HEK293 (cell line): ENCODE data around the gene MYO7B.

Experiments
- CTCF ChIA-PET: fragments of 350-600 bp; formaldehyde crosslinking; extraction: SDS; loops from one replicate; lab custom pipeline; 2021; ENCODE audit warnings: antibody characterized with exemption; lab: Yijun Ruan, JAX
- POLR2A ChIA-PET: fragments of 300-600 bp; formaldehyde crosslinking; extraction: SDS; loops from one replicate; lab custom pipeline; 2020; ENCODE audit warnings: antibody characterized with exemption, inconsistent platforms; lab: Yijun Ruan, JAX
- H3K27ac ChIP-seq: fragments of 200-500 bp; sonication (Bioruptor generic); 2 replicates; pipeline ENCODE4 v1.5.1; 2014; ENCODE audit warnings: low read depth, low read length, control low read depth, inconsistent platforms; ENCODE audit errors: extremely low read depth
- H3K36me3 ChIP-seq, 2 experiments: fragments of 200-500 bp in 1 of 2; sonication (Bioruptor generic) in 1 of 2; 1 replicate in 1 of 2; 2 replicates in 1 of 2; pipeline ENCODE4 v1.5.1; 2014 to 2017; ENCODE audit warnings: inconsistent platforms in 2 of 2, low read length in 2 of 2; ENCODE audit not compliant: control insufficient read depth in 2 of 2, insufficient read depth in 1 of 2
- H3K4me1 ChIP-seq: fragments of 200-500 bp; sonication (Bioruptor generic); 2 replicates; pipeline ENCODE4 v1.5.1; 2014; ENCODE audit warnings: mild to moderate bottlenecking, low read length, inconsistent platforms; ENCODE audit not compliant: control insufficient read depth, insufficient read depth
- H3K4me3 ChIP-seq: 2 replicates; pipeline ENCODE4 v1.5.1; 2011; ENCODE audit warnings: low read depth, mild to moderate bottlenecking, control low read depth, low read length, moderate library complexity
- H3K9me3 ChIP-seq: fragments of 200-500 bp; sonication (Bioruptor generic); 2 replicates; pipeline ENCODE4 v1.5.1; 2014; ENCODE audit warnings: low read depth, low read length, inconsistent platforms; ENCODE audit not compliant: control insufficient read depth, insufficient read depth
- AEBP2 ChIP-seq: fragments of 450-650 bp; formaldehyde crosslinking; IDR thresholded peaks from 2 replicates; pipeline ENCODE4 v1.5.1; 2016; ENCODE audit warnings: missing biosample characterization, missing genetic modification characterization, borderline replicate concordance
- CTCF ChIP-seq: fragments of 450-650 bp; formaldehyde crosslinking; IDR thresholded peaks from 2 replicates; pipeline ENCODE4 v1.5.1; 2016; ENCODE audit warnings: missing biosample characterization, missing genetic modification characterization
- GFI1B ChIP-seq: fragments of 450-650 bp; formaldehyde crosslinking; IDR thresholded peaks from 2 replicates; pipeline ENCODE4 v1.5.1; 2016; ENCODE audit warnings: missing biosample characterization, missing genetic modification characterization
- PATZ1 ChIP-seq: fragments of 450-650 bp; formaldehyde crosslinking; IDR thresholded peaks from 2 replicates; pipeline ENCODE4 v1.5.1; 2016; ENCODE audit warnings: missing biosample characterization, missing genetic modification characterization
- PBX3 ChIP-seq: sonication (generic); formaldehyde crosslinking; IDR thresholded peaks from 2 replicates; pipeline ENCODE4 v1.8.1; 2022; ENCODE audit warnings: mild to moderate bottlenecking, moderate library complexity, missing genetic modification reagents
- RBAK ChIP-seq: fragments of 450-650 bp; formaldehyde crosslinking; IDR thresholded peaks from 2 replicates; pipeline ENCODE4 v1.5.1; 2016; ENCODE audit warnings: missing biosample characterization, missing genetic modification characterization
- ZNF175 ChIP-seq: fragments of 450-650 bp; formaldehyde crosslinking; IDR thresholded peaks from 2 replicates; pipeline ENCODE4 v1.5.1; 2016; ENCODE audit warnings: missing biosample characterization, missing genetic modification characterization
- ZNF26 ChIP-seq: fragments of 450-650 bp; formaldehyde crosslinking; IDR thresholded peaks from 2 replicates; pipeline ENCODE4 v1.5.1; 2016; ENCODE audit warnings: missing biosample characterization, missing genetic modification characterization
- ZNF266 ChIP-seq: fragments of 450-650 bp; formaldehyde crosslinking; IDR thresholded peaks from 2 replicates; pipeline ENCODE4 v1.5.1; 2016; ENCODE audit warnings: missing biosample characterization, missing genetic modification characterization, low read depth
- ZNF366 ChIP-seq: fragments of 450-650 bp; formaldehyde crosslinking; conservative IDR thresholded peaks from 2 replicates; pipeline ENCODE4 v1.5.1; 2016; ENCODE audit warnings: missing biosample characterization, missing genetic modification characterization
- ZNF423 ChIP-seq: fragments of 450-650 bp; formaldehyde crosslinking; IDR thresholded peaks from 2 replicates; pipeline ENCODE4 v1.5.1; 2016; ENCODE audit warnings: missing biosample characterization, missing genetic modification characterization
- ZNF555 ChIP-seq: fragments of 450-650 bp; formaldehyde crosslinking; conservative IDR thresholded peaks from 2 replicates; pipeline ENCODE4 v1.5.1; 2017; ENCODE audit warnings: missing biosample characterization, mild to moderate bottlenecking, missing genetic modification characterization, inconsistent platforms
- ZNF658 ChIP-seq: fragments of 450-650 bp; formaldehyde crosslinking; IDR thresholded peaks from 2 replicates; pipeline ENCODE4; 2016; ENCODE audit warnings: missing biosample characterization, missing genetic modification characterization
- ZNF707 ChIP-seq: fragments of 450-650 bp; formaldehyde crosslinking; IDR thresholded peaks from 2 replicates; pipeline ENCODE4 v1.5.1; 2016; ENCODE audit warnings: missing biosample characterization, missing genetic modification characterization
- ZNF76 ChIP-seq: fragments of 450-650 bp; formaldehyde crosslinking; IDR thresholded peaks from 2 replicates; pipeline ENCODE4; 2016; ENCODE audit warnings: low read depth, missing biosample characterization, missing genetic modification characterization, borderline replicate concordance
- ZXDB ChIP-seq: fragments of 450-650 bp; formaldehyde crosslinking; IDR thresholded peaks from 2 replicates; pipeline ENCODE4 v1.5.1; 2016; ENCODE audit warnings: missing biosample characterization, missing genetic modification characterization
- TF ChIP-seq, protein P1 (sequence below): fragments of 450-650 bp; formaldehyde crosslinking; IDR thresholded peaks from 2 replicates; pipeline ENCODE4 v1.5.1; 2016; ENCODE audit warnings: missing biosample characterization, missing genetic modification characterization

The MYO7B gene

GRCh38 chr2:127619203-127619590 is 83.7 kb downstream of the MYO7B start:
- Histone ChIP-seq H3K27ac (no peak overlapping the region), H3K9me3 (no peaks in the 10 kb centered on the region)
- TF ChIP-seq PBX3 (no peak), ZNF423 (no peak), ZNF658 (tag by site-specific recombination) (no peak), CTCF (tag by site-specific recombination) (no peak), ZXDB (tag by site-specific recombination) (no peak), ZNF266 (tag by site-specific recombination) (no peak), ZNF175 (tag by site-specific recombination) (no peak), ZNF76 (tag by site-specific recombination) (no peak), GFI1B (tag by site-specific recombination) (no peak), ZNF555 (tag by site-specific recombination) (no peak), ZNF707 (tag by site-specific recombination) (no peak), ZNF366 (tag by site-specific recombination) (no peak), ZNF26 (tag by site-specific recombination) (no peak), PATZ1 (tag by site-specific recombination) (no peak), RBAK (tag by site-specific recombination) (no peak), AEBP2 (no peak)
- TF ChIP-seq, protein P1, sequence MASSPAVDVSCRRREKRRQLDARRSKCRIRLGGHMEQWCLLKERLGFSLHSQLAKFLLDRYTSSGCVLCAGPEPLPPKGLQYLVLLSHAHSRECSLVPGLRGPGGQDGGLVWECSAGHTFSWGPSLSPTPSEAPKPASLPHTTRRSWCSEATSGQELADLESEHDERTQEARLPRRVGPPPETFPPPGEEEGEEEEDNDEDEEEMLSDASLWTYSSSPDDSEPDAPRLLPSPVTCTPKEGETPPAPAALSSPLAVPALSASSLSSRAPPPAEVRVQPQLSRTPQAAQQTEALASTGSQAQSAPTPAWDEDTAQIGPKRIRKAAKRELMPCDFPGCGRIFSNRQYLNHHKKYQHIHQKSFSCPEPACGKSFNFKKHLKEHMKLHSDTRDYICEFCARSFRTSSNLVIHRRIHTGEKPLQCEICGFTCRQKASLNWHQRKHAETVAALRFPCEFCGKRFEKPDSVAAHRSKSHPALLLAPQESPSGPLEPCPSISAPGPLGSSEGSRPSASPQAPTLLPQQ (tag by site-specific recombination), result no peak
- TF ChIP-seq, all 188 proteins: peak for 0
- POLR2A ChIA-PET, result no interaction called here
- Histone ChIP-seq H3K4me1 (no peaks in the 10 kb centered on the region), H3K4me3 (no peak overlapping the region), H3K36me3 (no peaks in the 10 kb centered on the region)
- CTCF ChIA-PET, result interaction anchor here (0.6 kb wide), 1 partner anchor 21 kb away, joined by 3 read pairs; no protein-coding TSS in a partner anchor
